ENCODE data around the gene C18orf32. TPM values are rescaled to one million over a fixed set of nuclear protein-coding genes. Genes with fewer than 3 reads are reported as not detected.

C18orf32 gene
- total and polyA plus RNA-seq, 2 of the 8 experiments (the other 6 are each of a cell fraction or from before 2014, with no cell fraction given): 17.3 to 20.1 TPM

GRCh38 chr18:49464718-49465598, 22.1 kb downstream of the C18orf32 start (continued):
- TF ChIP-seq CHD7 (IDR thresholded peaks at IDR 0.05; ENCODE audit: insufficient replicate concordance, low read length): peak; percentile 29
